Activated T-helper 1 cell treated with Interleukin-2 at 50 U/mL for 16 hours (primary cell): Measurements from ENCODE around the gene LYRM4.

Source experiments
- DNase-seq: peaks from one replicate; pipeline ENCODE4 v3.0.0-alpha.2; 2020; ENCODE audit warnings: low read depth

Gene LYRM4

GRCh38 chr6:5146398-5146797 is 114.4 kb downstream of the LYRM4 start:
- DNase-seq, result no peak

GRCh38 chr6:5143634-5144311 is 117.0 kb downstream of the LYRM4 start:
- DNase-seq, result peak; percentile 63

- no peak for DNase-seq
Observed at GRCh38 chr6:5142915-5143314, 117.8 kb downstream of the LYRM4 start.

- DNase-seq, result no peak
Observed at GRCh38 chr6:5142131-5142530, 118.6 kb downstream of the LYRM4 start.

GRCh38 chr6:5141046-5141445 is 119.7 kb downstream of the LYRM4 start:
- no peak for DNase-seq

GRCh38 chr6:5139828-5140771 is 120.7 kb downstream of the LYRM4 start:
- no peak for DNase-seq

GRCh38 chr6:5138995-5139827 is 121.5 kb downstream of the LYRM4 start:
- DNase-seq, result no peak

GRCh38 chr6:5136851-5137250 is 123.9 kb downstream of the LYRM4 start:
- DNase-seq, result no peak

GRCh38 chr6:5135788-5136376 is 124.9 kb downstream of the LYRM4 start:
- DNase-seq, result peak; percentile 15

GRCh38 chr6:5133943-5134342 is 126.8 kb downstream of the LYRM4 start:
- no peak for DNase-seq

GRCh38 chr6:5132731-5133130 is 128.0 kb downstream of the LYRM4 start:
- no peak for DNase-seq

- no peak for DNase-seq
Observed at GRCh38 chr6:5130135-5130866, 130.4 kb downstream of the LYRM4 start.

- no peak for DNase-seq
Observed at GRCh38 chr6:5128351-5128750, 132.4 kb downstream of the LYRM4 start.

- DNase-seq, result no peak
Observed at GRCh38 chr6:5127106-5127687, 133.6 kb downstream of the LYRM4 start.

- no peak for DNase-seq
Observed at GRCh38 chr6:5126214-5126613, 134.5 kb downstream of the LYRM4 start.

GRCh38 chr6:5125152-5126006 is 135.4 kb downstream of the LYRM4 start:
- no peak for DNase-seq

GRCh38 chr6:5124526-5124925 is 136.2 kb downstream of the LYRM4 start:
- no peak for DNase-seq

- DNase-seq, result no peak
Observed at GRCh38 chr6:5123296-5124143, 137.2 kb downstream of the LYRM4 start.

GRCh38 chr6:5122504-5123112 is 138.1 kb downstream of the LYRM4 start:
- no peak for DNase-seq
